Uterus (tissue), 4 donors: ENCODE results near the gene CORIN. TPM values are rescaled to one million over a fixed set of nuclear protein-coding genes. Genes with fewer than 3 reads are reported as not detected.

Experiments used
- DNase-seq, 2 donors: peaks; one replicate each; pipeline ENCODE4 v3.0.0-alpha.2; 2019 to 2020
- H3K27ac ChIP-seq, 2 donors: fragments of 200-600 bp; sonication (generic); 1 replicate in 1 of 2; 2 replicates in 1 of 2; pipeline ENCODE4 v1.5.1; 2016 to 2018
- H3K27me3 ChIP-seq, 2 donors: fragments of 200-600 bp; sonication (generic); one replicate each; pipeline ENCODE4 v1.5.1; 2018 to 2019; ENCODE audit warnings: control low read depth in 1 of 2
- H3K36me3 ChIP-seq, 2 donors: fragments of 200-600 bp; sonication (generic); one replicate each; pipeline ENCODE4 v1.5.1; 2019; ENCODE audit warnings: control low read depth in 1 of 2
- H3K4me1 ChIP-seq, 2 donors: fragments of 200-600 bp; sonication (generic); one replicate each; pipeline ENCODE4 v1.5.1; 2018 to 2019; ENCODE audit warnings: control low read depth in 1 of 2
- H3K4me3 ChIP-seq, 2 donors: fragments of 200-600 bp; sonication (generic); 1 replicate in 1 of 2; 2 replicates in 1 of 2; pipeline ENCODE4 v1.5.1; 2018 to 2019; ENCODE audit warnings: mild to moderate bottlenecking in 1 of 2
- H3K9me3 ChIP-seq, 2 donors: fragments of 200-600 bp; sonication (generic); one replicate each; pipeline ENCODE4 v1.5.1; 2019; ENCODE audit warnings: control low read depth in 1 of 2
- CTCF ChIP-seq, 4 experiments: fragments of 200-600 bp in 2 of 4; fragments of 450-650 bp in 2 of 4; sonication (generic) in 2 of 4; IDR thresholded peaks; one replicate each; pipeline ENCODE4 v1.5.1; 2016 to 2019; ENCODE audit warnings: antibody characterized with exemption in 4 of 4, mild to moderate bottlenecking in 2 of 4, moderate library complexity in 1 of 4
- POLR2A ChIP-seq, 2 donors: fragments of 450-650 bp; IDR thresholded peaks; one replicate each; pipeline ENCODE4 v1.6.1; 2016; ENCODE audit warnings: antibody characterized with exemption in 2 of 2, mild to moderate bottlenecking in 1 of 2, moderate library complexity in 1 of 2
- intact Hi-C: fragments of 100-400 bp; cut with DNase I; formaldehyde crosslinking; loops from one replicate; pipeline ENCODE4 v1.15.1; 2023; ENCODE audit warnings: low total_unique reads
- total RNA-seq, 4 donors: library from RNA; depleted of rRNA in 3 of 4; stranded (reverse); fragments of >200 nt in 3 of 4; gene quantifications; one replicate each; pipeline versions ENCODE4 v1.1.0 to v1.2.4, GENCODE V29; 2014 to 2023
- donor health status: DM: yes; HTN: yes; CAD: no.

The CORIN gene
- total RNA-seq, 4 donors from 2014 or later = 4.8 to 8.5 (median 6.4) TPM

- intact Hi-C loops = no loop called here
- DNase-seq = no peak
- TF ChIP-seq POLR2A (IDR thresholded peaks at IDR 0.05) (no peak), CTCF (IDR thresholded peaks at IDR 0.05) (no peak)
Measured at GRCh38 chr4:47809654-47810203, 28.1 kb downstream of the CORIN start.

DNA sequence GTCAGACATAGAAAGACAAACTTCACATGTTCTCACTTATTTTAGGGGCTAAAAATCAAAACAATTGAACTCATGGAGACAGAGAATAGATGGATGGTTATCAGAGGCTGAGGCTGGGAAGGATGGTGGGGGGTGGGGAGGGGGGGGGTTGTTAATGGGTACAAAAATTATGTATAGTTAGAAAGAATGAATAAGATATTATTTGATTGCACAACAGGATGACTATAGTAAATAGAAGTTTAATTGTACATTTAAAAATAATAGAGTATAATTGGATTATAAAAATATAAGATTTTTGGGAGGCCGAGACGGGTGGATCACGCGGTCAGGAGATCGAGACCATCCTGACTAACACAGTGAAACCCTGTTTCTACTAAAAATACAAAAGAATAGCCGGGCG lies 33.3 kb downstream of the CORIN start:
- no peaks in the 10 kb centered on the region for H3K27me3 ChIP-seq
- H3K36me3 ChIP-seq = no peaks in the 10 kb centered on the region
- H3K9me3 ChIP-seq = no peaks in the 10 kb centered on the region
- H3K4me3 ChIP-seq = no peak overlapping the region
- TF ChIP-seq CTCF (IDR thresholded peaks at IDR 0.05) (no peak), POLR2A (IDR thresholded peaks at IDR 0.05) (no peak)
- intact Hi-C loops = no loop called here
- no peaks in the 10 kb centered on the region for H3K4me1 ChIP-seq
- H3K27ac ChIP-seq = no peak overlapping the region
- DNase-seq = no peak

More at GRCh38 chr4:47809654-47810203, 28.1 kb downstream of the CORIN start:
- H3K9me3 ChIP-seq = no peaks in the 10 kb centered on the region
- H3K4me1 ChIP-seq = no peaks in the 10 kb centered on the region
- no peak overlapping the region for H3K4me3 ChIP-seq
- H3K36me3 ChIP-seq = no peaks in the 10 kb centered on the region
- H3K27me3 ChIP-seq = no peaks in the 10 kb centered on the region
- no peak overlapping the region for H3K27ac ChIP-seq

- Histone ChIP-seq H3K27ac (no peak overlapping the region), H3K4me1 (no peaks in the 10 kb centered on the region), H3K9me3 (no peaks in the 10 kb centered on the region), H3K36me3 (no peaks in the 10 kb centered on the region), H3K4me3 (no peak overlapping the region), H3K27me3 (no peaks in the 10 kb centered on the region)
- DNase-seq = no peak
- TF ChIP-seq POLR2A (IDR thresholded peaks at IDR 0.05) (no peak), CTCF (IDR thresholded peaks at IDR 0.05) (no peak)
- intact Hi-C loops = no loop called here
Measured at GRCh38 chr4:47801481-47802002, 36.3 kb downstream of the CORIN start.

DNA sequence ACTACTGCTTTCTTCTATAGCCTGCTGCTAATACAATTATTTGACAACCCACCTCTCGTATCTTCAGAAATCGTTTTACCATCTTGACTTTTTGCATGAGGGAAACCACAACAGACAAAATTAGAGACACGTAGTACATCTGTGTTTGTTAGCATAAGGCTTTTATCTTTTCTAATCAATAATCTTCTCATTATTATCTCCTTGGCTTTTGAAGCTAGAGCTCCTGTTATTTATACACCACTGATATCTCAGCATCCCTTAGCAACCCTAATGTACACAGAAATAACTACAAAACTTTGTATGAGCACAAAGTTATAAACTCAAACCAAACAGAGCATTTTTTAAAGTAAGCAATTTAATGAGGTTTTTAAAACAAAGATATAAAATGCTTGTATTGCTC lies 39.7 kb downstream of the CORIN start:
- Histone ChIP-seq H3K27ac (no peak overlapping the region), H3K4me3 (no peak overlapping the region), H3K9me3 (no peaks in the 10 kb centered on the region), H3K27me3 (no peaks in the 10 kb centered on the region), H3K4me1 (no peaks in the 10 kb centered on the region), H3K36me3 (no peaks in the 10 kb centered on the region)
- intact Hi-C loops = no loop called here
- no peak for TF ChIP-seq CTCF (IDR thresholded peaks at IDR 0.05)
- TF ChIP-seq POLR2A (IDR thresholded peaks at IDR 0.05) = no peak
- no peak for DNase-seq

GRCh38 chr4:47791965-47792364 lies 45.9 kb downstream of the CORIN start:
- Histone ChIP-seq H3K36me3 (no peaks in the 10 kb centered on the region), H3K27me3 (no peaks in the 10 kb centered on the region), H3K4me3 (no peak overlapping the region), H3K27ac (no peak overlapping the region), H3K9me3 (no peaks in the 10 kb centered on the region), H3K4me1 (no peaks in the 10 kb centered on the region)
- intact Hi-C loops = no loop called here
- TF ChIP-seq CTCF (IDR thresholded peaks at IDR 0.05) (no peak), POLR2A (IDR thresholded peaks at IDR 0.05) (no peak)
- no peak for DNase-seq
